AG09309 (cell line): ENCODE results near the gene GNB1.

Experiments used
- DNase-seq: peaks from one replicate; pipeline ENCODE4 v3.0.0-alpha.2; 2010; ENCODE audit warnings: low read depth
- H3K4me3 ChIP-seq: 2 replicates; pipeline ENCODE4 v1.5.1; 2011; ENCODE audit warnings: mild to moderate bottlenecking, low read depth, low read length, moderate library complexity; ENCODE audit not compliant: control insufficient read depth
- TF ChIP-seq, protein P1 (sequence below): IDR thresholded peaks from 2 replicates; pipeline ENCODE4 v1.5.1; 2011; ENCODE audit warnings: mild to moderate bottlenecking, low read depth, low read length, inconsistent platforms; ENCODE audit not compliant: insufficient read depth, control insufficient read depth; ENCODE audit errors: missing control alignments

GNB1 gene

DNA sequence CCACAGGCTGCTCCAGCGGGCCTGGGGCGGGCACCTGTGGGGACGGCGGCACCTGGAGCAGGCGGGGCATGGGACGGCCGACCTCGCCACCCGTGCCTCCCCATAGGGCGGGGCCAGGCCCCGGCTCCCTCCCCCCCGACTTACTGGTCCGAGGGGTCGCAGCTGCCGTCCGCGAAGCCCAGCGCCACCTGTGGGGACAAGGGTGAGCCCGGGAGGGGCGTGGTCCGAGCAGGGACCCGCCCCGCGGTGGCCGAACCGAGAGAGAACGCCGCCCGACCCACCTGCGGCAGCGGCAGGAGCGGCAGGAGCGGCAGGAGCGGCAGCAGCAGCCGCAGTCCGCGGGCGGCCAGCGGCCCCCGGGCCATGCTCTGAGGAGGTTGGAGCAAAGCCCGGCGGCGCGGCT lies 28.0 kb upstream of the GNB1 start, which contains the start of gene TMEM52:
TSS of gene TMEM52 (minus strand) at position 379 of the 403 bp plus-strand sequence. CDS start at position 365, 14 bp downstream.
- DNase-seq = no peak
- peak within 1 kb of the TSS; percentile 31 for H3K4me3 ChIP-seq
- TF ChIP-seq, protein P1, sequence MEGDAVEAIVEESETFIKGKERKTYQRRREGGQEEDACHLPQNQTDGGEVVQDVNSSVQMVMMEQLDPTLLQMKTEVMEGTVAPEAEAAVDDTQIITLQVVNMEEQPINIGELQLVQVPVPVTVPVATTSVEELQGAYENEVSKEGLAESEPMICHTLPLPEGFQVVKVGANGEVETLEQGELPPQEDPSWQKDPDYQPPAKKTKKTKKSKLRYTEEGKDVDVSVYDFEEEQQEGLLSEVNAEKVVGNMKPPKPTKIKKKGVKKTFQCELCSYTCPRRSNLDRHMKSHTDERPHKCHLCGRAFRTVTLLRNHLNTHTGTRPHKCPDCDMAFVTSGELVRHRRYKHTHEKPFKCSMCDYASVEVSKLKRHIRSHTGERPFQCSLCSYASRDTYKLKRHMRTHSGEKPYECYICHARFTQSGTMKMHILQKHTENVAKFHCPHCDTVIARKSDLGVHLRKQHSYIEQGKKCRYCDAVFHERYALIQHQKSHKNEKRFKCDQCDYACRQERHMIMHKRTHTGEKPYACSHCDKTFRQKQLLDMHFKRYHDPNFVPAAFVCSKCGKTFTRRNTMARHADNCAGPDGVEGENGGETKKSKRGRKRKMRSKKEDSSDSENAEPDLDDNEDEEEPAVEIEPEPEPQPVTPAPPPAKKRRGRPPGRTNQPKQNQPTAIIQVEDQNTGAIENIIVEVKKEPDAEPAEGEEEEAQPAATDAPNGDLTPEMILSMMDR = no peak

GRCh38 chr1:1917995-1918900 lies 27.4 kb upstream of the GNB1 start:
- no peak for DNase-seq
- TF ChIP-seq, protein P1 = no peak
- no peak overlapping the region for H3K4me3 ChIP-seq

DNA sequence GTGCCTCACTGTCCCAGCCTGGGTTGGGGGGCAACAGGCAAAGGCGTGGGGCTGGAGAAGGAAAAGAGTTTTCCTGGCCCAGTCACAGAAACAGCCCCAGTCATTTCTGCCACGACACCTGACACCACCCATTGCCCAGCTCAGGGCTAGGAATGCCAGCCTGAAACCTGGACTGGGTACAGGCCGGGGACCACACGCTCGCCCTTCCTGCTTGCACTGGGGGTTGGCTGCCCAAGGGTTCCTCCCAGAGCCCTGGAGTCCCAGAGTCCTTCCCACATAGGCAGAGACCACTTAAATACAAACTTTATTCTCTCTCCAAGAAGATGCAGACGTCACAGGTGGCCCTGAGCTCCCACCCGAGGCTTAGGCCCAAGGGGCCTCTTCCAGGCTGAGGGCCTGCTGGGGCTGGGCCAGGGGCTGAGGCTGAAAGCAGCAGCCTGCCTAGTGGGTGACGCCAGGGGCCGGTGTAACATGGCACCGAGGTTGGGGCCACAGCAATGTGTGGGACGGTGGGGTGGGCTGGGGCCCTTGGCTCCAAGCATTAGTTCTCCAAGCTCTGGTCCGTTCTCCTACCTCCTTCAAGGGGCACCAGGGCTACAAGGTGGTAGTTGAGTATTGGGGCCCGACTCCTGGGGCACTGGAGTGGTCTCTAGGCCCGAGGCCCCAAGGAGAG lies 26.6 kb upstream of the GNB1 start:
- TF ChIP-seq, protein P1 = no peak
- H3K4me3 ChIP-seq = no peak overlapping the region
- DNase-seq = no peak

DNA sequence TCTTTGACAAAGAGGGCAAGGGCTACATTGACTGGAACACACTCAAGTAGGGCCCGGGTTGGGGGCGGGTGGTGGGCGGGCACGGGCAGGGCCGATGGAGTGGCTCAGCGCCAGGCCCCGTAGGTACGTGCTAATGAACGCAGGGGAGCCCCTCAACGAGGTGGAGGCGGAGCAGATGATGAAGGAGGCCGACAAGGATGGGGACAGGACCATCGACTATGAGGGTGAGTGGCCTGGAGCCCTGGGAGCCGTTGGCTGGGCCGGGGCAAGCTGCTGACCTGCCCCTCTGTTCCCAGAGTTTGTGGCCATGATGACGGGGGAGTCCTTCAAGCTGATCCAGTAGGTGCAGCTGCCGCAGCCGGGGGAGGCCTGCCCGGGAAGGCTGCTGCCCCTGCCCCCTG lies 26.0 kb upstream of the GNB1 start:
- DNase-seq = no peak
- TF ChIP-seq, protein P1 = no peak
- no peak overlapping the region for H3K4me3 ChIP-seq

- TF ChIP-seq, protein P1 = no peak
- no peak for DNase-seq
- no peak overlapping the region for H3K4me3 ChIP-seq
Measured at GRCh38 chr1:1915911-1916840, 25.3 kb upstream of the GNB1 start.
